Activated T-cell treated with anti-CD3 and anti-CD28 coated beads, Interleukin-2, amount 50 U/mL, for 72 hours (primary cell): ENCODE measurements around the gene MSL3B. TPM values are rescaled to one million over a fixed set of nuclear protein-coding genes. Genes with fewer than 3 reads are reported as not detected.

Source experiments
- ATAC-seq, 2 donors: fragments of 150-1000 bp; cut with Tn5 transposase; replicated peaks in 1 of 2; 2 replicates each; pipeline ENCODE4 v1.10.0; 2021; ENCODE audit warnings: moderate library complexity in 2 of 2, mild to moderate bottlenecking in 1 of 2
- DNase-seq, 2 donors: peaks; one replicate each; pipeline ENCODE4 v3.0.0; 2021 to 2022; ENCODE audit warnings: mixed read lengths in 1 of 2
- H3K27ac Mint-ChIP-seq: one replicate; pipeline ENCODE4 v1.8.0; 2022; ENCODE audit warnings: mild to moderate bottlenecking, moderate library complexity, mixed read lengths
- H3K27me3 Mint-ChIP-seq: one replicate; pipeline ENCODE4 v1.8.0; 2022; ENCODE audit warnings: low read depth, mixed read lengths
- H3K36me3 Mint-ChIP-seq, 2 donors: one replicate each; pipeline ENCODE4 v1.8.0; 2022; ENCODE audit warnings: mixed read lengths in 2 of 2, mild to moderate bottlenecking in 1 of 2; ENCODE audit not compliant: insufficient read depth in 2 of 2
- H3K4me1 Mint-ChIP-seq: one replicate; pipeline ENCODE4 v1.8.0; 2022; ENCODE audit warnings: low read depth, mixed read lengths
- H3K4me3 Mint-ChIP-seq, 2 donors: one replicate each; pipeline ENCODE4 v1.8.0; 2022; ENCODE audit warnings: mild to moderate bottlenecking in 2 of 2, mixed read lengths in 2 of 2, moderate library complexity in 2 of 2
- H3K9me3 Mint-ChIP-seq, 2 donors: one replicate each; pipeline ENCODE4 v1.8.0; 2022; ENCODE audit warnings: mixed read lengths in 2 of 2
- total RNA-seq, 2 donors: library from RNA; stranded (reverse); gene quantifications; one replicate each; pipeline ENCODE4 v1.2.3, GENCODE V29; 2022

Gene MSL3B

GRCh38 chr2:233816334-233816733 lies 51.9 kb downstream of the MSL3B start:
- Mint-ChIP-seq H3K27me3 (peaks cover 10% of the 10 kb centered on the region), H3K4me3 (no peak overlapping the region), H3K36me3 (no peaks in the 10 kb centered on the region), H3K4me1 (no peaks in the 10 kb centered on the region), H3K27ac (no peak overlapping the region), H3K9me3 (no peaks in the 10 kb centered on the region)
- ATAC-seq = no peak
- no peak for DNase-seq

GRCh38 chr2:233815861-233816260 lies 52.3 kb downstream of the MSL3B start:
- H3K4me3 Mint-ChIP-seq = no peak overlapping the region
- no peaks in the 10 kb centered on the region for H3K9me3 Mint-ChIP-seq
- no peaks in the 10 kb centered on the region for H3K36me3 Mint-ChIP-seq
- no peak for DNase-seq
- H3K27me3 Mint-ChIP-seq = peaks cover 10% of the 10 kb centered on the region
- H3K4me1 Mint-ChIP-seq = no peaks in the 10 kb centered on the region
- no peak for ATAC-seq
- H3K27ac Mint-ChIP-seq = no peak overlapping the region

Other genes with a start within 250 kb of the MSL3B start
- gene UGT1A10, start 231.9 kb downstream of the MSL3B start, total RNA-seq = not detected
- not detected for gene UGT1A9, start 196.5 kb downstream of the MSL3B start, total RNA-seq
- gene UGT1A7, start 186.5 kb downstream of the MSL3B start, total RNA-seq = not detected
- not detected for gene UGT1A6, start 175.5 kb downstream of the MSL3B start, total RNA-seq
- not detected for gene UGT1A5, start 155.5 kb downstream of the MSL3B start, total RNA-seq
- not detected for gene UGT1A4, start 149.7 kb downstream of the MSL3B start, total RNA-seq
- not detected for gene UGT1A3, start 139.3 kb downstream of the MSL3B start, total RNA-seq
- not detected for gene UGT1A1, start 108.1 kb downstream of the MSL3B start, total RNA-seq
- not detected for gene MROH2A, start 90.1 kb downstream of the MSL3B start, total RNA-seq
- gene HJURP, start 13.9 kb downstream of the MSL3B start, total RNA-seq = 10 to 100 TPM; 84.3 to 93.5 TPM
- gene TRPM8, start 49.0 kb upstream of the MSL3B start, total RNA-seq = not detected
- gene SPP2, start 182.3 kb upstream of the MSL3B start, total RNA-seq = not detected